NCI-H510A (cell line): ENCODE results near the gene CLDN2.
"Not testable (repeated sequence)": the region's sequence is repeated elsewhere in the genome, so short reads cannot be mapped to it uniquely, and the experiment has no call there.

Experiments
- DNase-seq: peaks from one replicate; lab custom pipeline; 2025; lab: John Stamatoyannopoulos, UW

Gene CLDN2, protein sequence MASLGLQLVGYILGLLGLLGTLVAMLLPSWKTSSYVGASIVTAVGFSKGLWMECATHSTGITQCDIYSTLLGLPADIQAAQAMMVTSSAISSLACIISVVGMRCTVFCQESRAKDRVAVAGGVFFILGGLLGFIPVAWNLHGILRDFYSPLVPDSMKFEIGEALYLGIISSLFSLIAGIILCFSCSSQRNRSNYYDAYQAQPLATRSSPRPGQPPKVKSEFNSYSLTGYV

DNA sequence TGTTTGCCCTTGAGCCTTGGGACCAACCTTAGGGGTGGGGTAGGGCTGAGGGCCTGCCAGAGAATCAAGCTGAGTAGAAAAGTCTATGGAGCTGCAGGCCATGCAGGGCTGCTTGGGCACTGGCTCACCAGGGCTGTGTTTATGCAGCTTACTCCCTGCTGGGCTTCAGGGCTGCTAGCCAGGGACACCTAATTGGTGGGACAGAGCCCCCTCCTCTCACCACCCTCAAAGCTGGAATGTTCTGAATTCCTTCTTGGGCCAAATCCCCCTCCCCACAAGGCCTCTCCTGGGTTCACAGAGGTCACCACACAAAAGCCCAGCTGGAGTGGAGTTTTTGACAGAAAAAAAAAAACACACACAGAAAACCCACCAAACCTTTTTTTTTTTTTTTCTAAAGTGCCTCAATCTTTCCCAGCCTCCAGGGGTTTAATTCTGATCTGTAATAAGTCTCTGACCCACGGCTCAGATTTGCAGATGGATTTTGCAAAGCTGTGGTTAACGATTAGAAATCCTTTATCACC lies at the start of gene CLDN2:
Gene CLDN2, plus strand, starts transcription at position 471 of the 521 bp plus-strand sequence. CDS start 7,827 bp downstream, outside the sequence.
- no peak for DNase-seq

DNA sequence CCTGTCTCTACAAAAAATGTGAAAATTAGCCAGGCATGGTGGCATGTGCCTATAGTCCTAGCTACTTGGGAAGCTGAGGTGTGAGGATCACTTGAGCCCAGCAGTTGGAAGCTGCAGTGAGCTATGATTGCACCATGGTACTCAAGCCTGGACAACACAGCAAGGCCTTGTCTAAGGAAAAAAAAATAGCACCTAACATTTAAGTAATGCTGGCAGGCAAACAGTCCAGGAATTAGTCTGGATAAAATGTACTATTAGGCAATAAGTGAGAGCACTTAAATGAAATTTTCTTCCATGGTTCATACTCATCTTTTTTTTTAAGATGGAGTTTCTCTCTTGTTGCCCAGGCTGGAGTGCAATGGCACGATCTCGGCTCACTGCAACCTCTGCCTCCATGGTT lies 47.4 kb upstream of the CLDN2 start:
- not testable (repeated sequence) for DNase-seq

DNA sequence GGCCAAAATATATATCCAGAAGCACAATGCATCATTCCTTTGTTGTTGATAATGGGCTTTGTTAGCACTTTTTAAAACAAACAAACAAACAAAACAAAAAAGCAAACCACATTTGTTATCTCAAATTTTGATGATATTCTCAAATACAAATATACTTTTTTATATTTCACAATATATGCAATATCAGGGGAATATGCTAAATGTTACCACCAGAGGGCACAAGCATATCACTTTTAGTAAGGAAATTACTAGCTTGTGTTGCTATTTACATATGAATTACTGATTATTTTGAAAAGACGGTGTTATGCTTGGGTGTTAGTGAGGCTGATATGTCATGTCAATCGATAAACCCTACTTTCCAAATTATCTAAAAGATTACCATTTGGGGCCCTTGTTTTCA lies 46.1 kb upstream of the CLDN2 start:
- no peak for DNase-seq

DNA sequence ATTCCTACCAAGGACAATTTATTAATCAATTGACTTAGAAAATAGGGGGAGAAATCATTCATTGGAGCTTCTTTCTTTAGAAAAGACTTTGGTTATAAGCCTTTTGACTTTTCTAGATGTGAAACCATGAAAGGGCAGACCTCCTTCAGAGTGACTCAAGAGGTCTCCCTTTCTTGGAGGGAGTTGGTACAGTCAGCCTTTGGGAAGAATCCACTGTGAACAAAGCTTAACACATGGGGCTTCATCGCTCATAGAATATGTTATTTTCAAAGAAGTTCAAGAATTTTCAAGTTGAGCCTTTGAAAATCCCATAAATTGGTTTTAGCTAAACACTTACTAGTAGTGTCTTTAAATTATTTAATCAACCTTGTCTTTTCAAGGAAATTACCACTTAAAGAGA lies 45.1 kb upstream of the CLDN2 start:
- no peak for DNase-seq

DNA sequence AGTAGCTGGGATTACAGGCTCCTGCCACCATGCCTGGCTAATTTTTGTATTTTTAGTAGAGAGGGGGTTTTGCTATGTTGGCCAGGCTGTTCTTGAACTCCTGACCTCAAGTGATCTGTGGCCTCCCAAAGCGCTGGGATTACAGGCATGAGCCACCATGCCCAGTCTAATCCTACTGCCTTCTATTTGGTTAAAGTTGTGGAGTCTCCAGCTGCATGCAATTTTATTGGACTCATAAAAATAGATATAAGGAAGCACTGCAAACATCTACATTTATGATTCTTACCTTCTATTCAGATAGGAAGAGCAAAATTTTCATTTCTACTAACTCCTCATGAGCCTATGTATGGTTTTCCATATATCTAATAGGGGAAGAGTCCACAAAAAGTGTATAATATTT lies 30.7 kb upstream of the CLDN2 start:
- no peak for DNase-seq

DNA sequence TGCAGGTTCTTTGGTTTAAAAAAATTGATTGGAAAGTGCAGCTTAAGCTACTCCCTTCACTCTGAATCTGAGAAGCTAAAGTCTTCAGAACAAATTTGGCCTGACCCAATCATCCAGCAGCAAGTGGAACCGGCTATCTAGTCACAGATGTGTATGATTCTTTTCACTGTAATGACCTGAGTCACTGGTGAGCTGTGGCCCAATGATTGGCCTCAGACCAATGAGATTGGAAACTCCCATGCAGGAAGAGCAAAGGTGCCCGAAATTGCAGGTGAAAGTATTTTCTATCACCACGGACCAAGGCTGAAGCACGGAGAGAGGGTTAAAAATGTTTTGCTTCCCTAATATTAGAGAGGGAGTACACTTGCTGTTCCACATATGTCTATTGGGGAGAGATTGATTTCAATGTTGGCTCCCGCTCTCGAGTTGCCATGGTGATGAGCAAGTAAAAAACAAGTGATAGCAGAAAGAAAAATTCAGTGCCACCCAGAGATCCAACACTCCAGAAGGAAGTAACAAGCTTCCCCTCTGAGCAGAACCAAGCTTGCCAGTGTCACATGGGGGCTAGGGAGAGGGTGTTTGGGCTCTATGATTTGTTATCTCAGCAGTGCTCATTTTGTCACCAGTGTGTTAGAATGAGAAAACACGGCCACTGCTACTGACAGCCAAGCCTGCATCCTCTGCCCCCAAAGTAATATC lies 28.3 kb upstream of the CLDN2 start:
- DNase-seq: no peak

DNA sequence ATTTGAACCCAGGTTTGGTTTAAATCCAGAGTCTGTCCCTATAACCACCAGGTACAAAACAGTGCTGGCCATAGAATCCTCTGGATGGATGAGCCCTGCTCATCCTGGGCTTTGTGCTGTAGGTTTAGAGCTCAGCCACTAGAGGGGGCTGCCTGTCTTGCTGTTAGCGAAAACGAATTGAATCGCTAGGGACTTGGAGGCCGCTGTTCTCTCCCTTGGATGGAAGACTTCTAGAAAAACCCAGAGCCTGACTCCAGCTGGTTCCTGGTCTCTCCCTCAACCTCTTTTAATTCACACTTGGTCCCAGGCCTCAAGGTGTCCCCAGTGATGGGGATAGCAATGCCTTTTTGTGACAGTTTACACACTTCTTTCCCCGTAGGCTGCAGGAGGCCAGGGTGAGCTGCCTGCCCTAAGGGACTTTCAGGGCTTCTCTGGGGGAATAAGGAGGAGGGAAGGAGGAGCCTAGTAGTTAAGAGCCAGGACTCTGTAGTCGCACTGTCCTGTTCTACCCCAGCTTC lies 25.8 kb upstream of the CLDN2 start:
- peak; percentile 16 for DNase-seq

DNA sequence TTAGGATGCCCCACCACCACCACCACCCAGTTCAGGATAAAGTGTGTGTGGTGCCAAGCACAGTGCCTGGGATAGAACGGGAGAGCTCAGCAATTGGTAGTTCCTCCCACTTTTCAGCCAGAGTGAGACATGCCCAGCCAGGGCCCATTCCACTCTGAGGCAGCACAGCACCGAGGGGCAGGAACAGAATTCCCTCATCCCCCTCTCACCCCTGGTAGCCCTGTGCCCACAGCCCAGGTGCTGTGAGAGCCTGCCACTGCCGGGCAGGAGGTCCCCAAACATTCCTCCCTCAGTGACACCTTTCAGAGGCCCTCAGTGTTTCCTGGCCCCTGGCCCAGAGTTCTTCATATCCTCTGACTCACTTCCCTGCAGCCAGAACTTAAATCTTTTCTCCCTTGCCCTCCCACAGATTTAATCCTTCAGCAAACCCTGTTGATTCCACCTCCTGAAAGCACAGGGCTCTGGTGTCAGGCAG lies 25.2 kb upstream of the CLDN2 start:
- no peak for DNase-seq

DNA sequence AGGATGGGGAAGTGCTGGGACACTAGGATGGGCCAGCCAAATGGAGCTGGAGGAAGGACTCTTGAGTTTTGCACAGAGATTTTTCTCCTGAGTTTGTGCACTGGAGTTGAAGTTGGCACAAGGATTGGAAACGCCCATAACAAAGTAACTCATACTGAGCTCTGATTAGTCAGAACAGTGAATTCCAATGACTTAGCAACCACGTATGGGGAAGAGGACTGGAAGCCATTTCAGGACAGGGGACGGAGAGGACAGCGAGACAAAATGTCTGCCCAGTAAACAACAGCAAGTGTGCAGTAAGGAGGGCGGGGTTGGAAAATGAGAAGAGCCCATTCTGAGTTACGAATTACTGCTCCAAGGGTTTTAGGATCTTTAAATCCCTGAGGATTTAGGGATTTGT lies 22.9 kb upstream of the CLDN2 start:
- DNase-seq: no peak

DNA sequence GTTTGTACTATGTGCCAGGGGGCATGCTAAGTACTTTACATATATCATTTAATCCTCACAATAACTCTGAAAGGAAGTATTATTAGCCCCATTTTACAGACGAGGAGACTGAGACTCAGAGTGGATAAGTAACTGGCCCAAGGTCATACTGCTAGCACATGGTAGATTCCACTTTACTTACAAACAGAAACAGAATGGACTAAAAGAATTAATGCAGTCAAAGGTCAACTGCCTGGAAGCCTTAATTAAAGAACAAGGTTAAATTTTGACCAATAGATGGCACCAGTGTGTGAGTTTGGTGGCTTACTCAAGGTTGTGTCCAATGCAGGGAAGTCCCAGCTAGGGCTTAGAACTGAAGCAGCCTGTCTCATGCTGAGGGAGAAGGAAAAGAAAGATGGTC lies 21.7 kb upstream of the CLDN2 start:
- peak; percentile 6 for DNase-seq

DNA sequence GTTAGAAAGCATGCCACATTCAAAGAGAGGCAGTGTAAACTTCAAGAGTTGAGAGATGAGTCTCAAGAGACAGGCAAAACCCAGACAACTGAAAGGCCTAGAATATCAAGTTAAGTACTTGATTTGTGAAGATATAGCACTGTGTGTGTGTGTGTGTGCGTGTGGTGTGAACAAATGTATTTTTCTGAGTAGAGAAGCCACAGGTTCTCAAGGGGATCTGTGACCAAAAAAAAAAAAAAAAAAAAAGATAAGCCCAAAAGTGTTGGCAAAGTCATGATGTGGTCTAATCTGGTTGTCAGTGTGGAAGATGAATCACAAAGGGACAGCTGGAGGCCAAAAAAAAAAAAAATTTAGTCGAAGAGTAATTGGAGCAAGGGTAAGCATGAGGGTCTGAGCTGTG lies 20.9 kb upstream of the CLDN2 start:
- no peak for DNase-seq

DNA sequence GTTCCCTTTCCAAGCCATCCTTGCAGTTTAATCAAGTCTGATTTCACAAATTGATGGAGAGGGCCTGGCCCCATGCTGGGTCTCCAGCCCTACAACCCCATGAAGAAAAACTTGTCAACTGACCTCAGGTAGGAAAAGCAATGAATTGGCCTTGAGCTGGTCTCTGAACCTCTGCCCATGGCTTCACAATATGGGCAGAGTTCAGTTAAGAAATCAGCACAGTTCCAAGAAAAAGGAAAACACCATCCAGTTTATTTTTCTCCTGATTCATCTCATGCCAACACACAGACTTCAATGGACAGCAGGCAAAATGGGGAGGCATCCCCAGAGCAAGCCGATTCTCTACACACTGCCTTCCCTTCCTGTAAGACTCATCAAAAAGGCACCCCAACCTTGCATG lies 20.4 kb upstream of the CLDN2 start:
- DNase-seq: no peak

DNA sequence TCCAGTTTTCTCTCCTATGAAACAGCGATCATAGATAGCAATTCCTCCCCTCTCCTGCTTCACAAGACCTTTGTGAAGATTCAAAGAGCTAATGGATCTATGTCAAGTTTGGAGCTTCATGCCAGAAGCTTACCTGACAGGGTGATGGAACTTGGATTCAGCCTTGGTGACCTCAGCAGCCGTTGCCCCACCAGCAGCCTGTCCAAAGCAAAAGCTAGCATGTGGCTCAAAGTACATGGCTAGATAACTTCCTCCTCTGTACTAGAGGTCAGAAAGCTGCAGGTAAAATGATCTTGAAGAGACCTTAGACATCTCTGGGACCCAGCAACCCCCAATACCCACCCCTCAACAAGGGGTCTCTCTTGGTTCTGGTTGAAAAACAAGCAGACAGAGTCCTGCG lies 18.9 kb upstream of the CLDN2 start:
- no peak for DNase-seq

DNA sequence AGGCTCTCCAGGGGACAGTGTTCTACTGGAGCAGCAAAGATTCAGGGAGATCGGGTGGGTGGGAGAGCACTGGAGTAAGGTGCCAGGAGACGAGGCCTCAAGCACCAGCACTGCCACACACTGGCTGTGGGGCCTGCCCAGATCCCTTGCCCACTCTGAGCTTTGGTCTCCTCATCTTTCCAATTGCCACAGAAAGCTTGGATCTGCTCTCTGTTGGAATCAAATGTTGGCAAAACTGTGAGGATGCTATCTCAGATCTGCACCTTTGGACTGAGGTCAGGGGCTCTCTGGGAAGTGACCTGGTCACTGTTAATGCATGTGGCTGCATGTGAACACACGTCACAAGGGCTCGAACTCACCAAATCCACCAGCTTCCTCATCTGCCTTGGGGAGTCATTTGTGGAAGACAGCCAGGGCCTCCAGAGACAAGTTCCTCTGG lies 18.4 kb upstream of the CLDN2 start:
- DNase-seq: no peak

DNA sequence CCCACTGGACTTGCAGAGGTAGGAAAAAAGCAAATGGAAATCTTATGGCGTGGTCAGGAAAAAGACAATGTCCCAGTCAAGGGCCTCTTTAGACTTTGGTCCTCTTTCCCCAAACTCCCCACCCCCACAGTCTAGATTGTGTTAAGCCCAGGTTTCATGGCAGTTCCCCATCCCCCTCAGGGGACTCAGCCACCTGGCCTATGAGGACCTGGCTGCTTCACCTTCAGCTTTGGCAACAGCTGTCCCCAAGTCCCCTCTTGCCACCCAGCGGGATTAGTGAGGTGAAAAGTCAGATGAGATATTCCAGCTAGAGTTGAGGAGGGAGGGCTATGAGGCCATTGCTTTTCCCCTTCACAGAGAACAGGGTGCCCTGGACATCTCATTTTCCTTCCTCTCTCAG lies 17.5 kb upstream of the CLDN2 start:
- no peak for DNase-seq

DNA sequence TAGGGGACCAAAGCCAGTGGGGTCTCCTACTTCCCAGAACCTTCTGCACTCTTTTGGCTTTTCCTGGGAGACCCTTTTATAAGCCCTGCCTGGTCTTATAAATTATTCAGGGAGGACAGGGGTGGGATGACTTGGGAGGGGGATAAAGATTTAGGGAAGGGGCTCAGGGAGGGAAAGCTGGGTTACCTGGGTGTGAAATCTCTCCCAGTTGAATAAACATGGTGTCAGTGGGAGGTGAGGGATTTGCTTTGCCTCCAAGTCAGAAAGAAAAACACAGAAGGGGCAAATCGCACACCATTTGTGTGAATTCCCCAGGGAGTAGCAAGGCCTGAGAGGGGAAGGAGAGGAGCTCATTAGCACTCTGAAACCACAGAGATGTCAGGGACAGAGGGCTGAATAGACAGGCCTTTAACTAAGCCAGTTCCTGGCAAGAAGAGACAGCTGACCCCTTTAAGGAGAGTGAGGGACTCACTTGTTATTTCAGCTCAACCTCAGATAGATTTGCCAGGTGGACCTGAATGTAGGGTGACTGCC lies 16.8 kb upstream of the CLDN2 start, which contains the start of gene RIPPLY1:
Gene RIPPLY1, minus strand, starts transcription at position 51 of the 534 bp plus-strand sequence. CDS start 54 bp downstream, outside the sequence.
- DNase-seq: no peak

DNA sequence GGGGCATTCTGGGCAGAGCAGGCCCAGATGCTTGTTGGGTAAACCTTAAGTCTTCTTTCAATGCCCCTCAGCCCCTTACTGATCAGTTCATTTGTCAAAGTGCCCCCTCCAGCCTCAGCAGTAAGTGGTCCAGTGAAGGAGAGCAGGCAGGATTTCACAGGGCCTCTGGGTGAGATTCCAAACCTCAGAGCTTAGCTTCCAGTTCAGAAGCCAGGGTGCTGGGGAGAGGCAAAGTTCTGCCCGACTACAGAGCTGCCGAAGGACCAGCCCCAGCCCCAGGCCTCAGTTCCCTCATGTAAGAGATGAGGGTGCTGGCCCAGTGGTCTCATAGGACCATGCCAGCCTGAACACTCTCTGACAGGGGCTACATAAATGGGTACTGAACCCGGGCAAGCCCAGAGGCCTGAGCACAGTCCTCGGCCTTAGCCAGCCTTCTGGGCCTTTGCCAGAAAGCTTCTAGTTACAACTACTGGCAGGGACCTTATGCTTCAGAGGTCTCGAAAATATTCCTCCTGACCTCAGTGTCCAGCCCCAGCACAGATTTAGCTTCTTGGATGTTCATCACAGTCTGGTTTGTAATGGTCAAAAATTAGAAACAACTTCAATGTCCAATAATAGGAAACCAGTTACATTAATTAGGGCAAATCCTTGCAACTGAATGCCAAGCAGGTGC lies 16.2 kb upstream of the CLDN2 start:
- no peak for DNase-seq

DNA sequence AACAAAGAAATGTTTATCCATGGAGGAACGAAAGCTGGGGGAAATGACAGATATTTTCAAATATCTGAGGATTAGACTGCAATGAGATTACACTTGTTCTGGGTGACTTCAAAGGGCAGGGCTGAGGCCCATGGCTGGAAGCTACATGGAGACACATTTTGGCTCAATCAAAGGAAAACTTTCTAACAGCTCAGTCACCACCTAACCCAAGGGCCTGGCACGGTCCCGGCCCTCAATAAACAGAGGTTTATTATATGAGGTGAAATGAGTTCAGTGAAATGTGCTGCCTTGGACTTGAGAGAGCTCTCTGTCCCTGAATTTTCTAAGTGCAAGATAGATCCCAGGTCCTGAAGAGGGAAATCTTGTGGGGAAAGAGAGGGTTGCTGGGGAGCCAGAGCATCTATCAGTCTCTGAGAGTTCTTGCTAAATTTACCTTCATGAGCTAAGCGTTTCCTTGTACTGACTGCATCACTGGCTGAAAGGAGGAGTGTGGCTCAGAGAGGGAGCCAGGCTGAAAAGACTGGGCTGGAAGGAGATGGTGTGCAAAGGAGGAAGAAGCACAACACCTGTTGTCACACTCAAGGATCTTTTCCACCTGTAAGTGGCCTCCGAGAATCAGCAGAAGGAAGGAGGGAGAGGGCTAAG lies 15.0 kb upstream of the CLDN2 start:
- no peak for DNase-seq

DNA sequence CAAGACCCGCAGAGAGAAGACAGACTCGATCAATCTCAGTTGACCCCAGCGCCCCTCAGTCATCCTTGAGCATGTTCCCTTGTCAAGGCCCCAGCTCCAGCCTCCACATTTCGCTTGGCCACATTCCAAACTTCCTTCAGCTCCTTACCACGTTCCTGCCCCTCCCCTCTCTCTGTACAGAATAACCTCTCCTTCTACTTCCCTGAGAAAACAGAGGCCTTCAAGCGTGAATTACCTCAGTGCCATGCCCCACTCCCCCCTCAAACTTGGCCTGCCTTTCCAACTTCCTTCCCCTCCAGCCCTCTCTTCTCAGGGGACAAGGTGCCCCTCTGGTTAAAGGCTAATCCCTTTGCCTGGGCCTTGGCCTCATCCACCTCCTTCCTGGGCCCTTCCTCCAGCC lies 13.8 kb upstream of the CLDN2 start:
- DNase-seq: no peak

DNA sequence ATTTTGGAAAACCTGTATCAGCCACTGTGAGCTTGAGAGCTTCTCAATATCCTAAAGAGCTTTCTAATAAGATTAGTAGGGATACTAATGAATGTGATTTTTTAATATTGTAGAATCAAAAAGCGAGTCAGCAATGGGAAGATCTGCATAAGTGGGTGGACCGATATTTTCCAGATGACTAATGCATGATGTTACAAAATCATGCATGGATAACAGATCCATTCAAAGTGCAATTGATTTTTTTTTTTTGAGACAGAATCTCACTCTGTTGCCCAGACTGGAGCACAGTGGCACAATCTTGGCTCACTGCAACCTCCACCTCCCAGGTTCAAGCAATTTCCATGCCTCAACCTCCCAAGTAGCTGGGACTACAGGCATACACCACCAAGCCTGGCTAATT lies 7.3 kb upstream of the CLDN2 start:
- no peak for DNase-seq

DNA sequence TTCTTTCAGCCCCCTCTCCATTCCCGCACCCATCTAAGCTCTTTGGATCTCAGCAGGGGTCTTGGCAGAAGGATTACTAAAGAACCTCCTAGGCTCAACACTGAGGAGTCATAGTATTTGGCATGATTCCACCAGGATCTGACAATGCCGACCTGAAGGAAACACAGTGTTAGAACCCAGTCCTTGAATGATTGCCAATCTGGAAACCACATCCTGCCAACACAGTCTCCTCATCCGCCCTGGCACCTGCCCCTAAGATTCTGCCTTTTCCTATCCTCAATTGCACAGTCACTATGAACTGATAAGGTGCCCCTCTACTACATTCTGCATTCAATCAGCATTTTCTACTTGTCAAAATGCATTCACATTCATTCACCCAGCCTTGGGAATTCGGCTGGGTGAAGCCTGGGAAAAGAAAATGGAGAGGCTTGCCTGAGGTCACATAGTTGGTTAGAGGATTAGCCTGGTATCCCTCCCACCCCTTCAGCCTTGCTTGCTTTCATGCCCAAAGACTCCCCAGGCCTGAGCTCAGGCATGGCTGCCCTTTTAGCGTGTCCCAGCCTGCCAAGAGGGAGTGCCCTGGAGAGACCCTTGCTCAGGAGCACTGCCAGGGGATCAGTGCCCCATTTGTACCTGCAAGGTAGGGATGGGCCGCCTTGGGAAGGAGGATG lies 2.2 kb upstream of the CLDN2 start:
- DNase-seq: no peak
